ENCODE measurements around the gene ACER2. TPM values are rescaled to one million over a fixed set of nuclear protein-coding genes. Genes with fewer than 3 reads are reported as not detected.

Gene ACER2
- total RNA-seq, 4 donors from 2014 or later, result 2.8 to 13.5 (median 6.9) TPM

GRCh38 chr9:19466280-19466639, 57.5 kb downstream of the ACER2 start:
- Histone ChIP-seq H3K27ac (no peak overlapping the region), H3K9me3 (no peaks in the 10 kb centered on the region), H3K36me3 (no peaks in the 10 kb centered on the region), H3K4me3 (no peak overlapping the region), H3K4me1 (peaks cover 0 to 5% of the 10 kb centered on the region in 2 donors), H3K27me3 (no peaks in the 10 kb centered on the region)
- no peak for DNase-seq
- intact Hi-C loops (cut with DNase I; ENCODE audit: low total_unique reads), result no loop called here
- TF ChIP-seq POLR2A (IDR thresholded peaks at IDR 0.05), result no peak
- no peak for TF ChIP-seq CTCF (IDR thresholded peaks at IDR 0.05)

DNA sequence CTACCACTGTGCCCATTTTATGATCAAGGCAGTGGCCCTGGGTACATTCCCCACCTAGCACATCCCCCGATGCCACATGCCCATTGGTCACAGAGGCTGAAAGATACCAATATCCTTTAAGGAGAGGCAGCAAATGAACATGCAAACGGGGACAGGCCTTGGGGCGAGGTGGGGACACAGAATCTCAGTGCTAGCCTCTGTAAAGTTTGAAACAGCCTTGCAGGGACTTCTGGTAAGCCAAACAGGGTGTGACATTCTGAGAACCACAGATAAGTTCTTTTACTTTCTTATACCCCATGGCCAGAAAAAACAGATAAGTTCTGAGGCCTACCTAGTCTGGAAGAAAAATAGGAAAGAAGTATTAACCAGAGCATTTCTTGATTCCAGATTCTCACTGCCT, 60.5 kb downstream of the ACER2 start:
- Histone ChIP-seq H3K4me1 (peaks cover 0 to 5% of the 10 kb centered on the region in 2 donors), H3K27ac (no peak overlapping the region), H3K27me3 (no peaks in the 10 kb centered on the region), H3K36me3 (no peaks in the 10 kb centered on the region), H3K4me3 (no peak overlapping the region), H3K9me3 (no peaks in the 10 kb centered on the region)
- DNase-seq, result no peak
- intact Hi-C loops (cut with DNase I; ENCODE audit: low total_unique reads), result no loop called here
- TF ChIP-seq CTCF (IDR thresholded peaks at IDR 0.05) (no peak), POLR2A (IDR thresholded peaks at IDR 0.05) (no peak)

GRCh38 chr9:19470567-19470966, 61.8 kb downstream of the ACER2 start:
- Histone ChIP-seq H3K9me3 (no peaks in the 10 kb centered on the region), H3K27me3 (no peaks in the 10 kb centered on the region), H3K4me3 (no peak overlapping the region), H3K27ac (peak overlapping the region in 1 of 2 donors; percentile 28), H3K4me1 (no peaks in the 10 kb centered on the region), H3K36me3 (no peaks in the 10 kb centered on the region)
- TF ChIP-seq POLR2A (IDR thresholded peaks at IDR 0.05), result no peak
- no peak for TF ChIP-seq CTCF (IDR thresholded peaks at IDR 0.05)
- intact Hi-C loops (cut with DNase I; ENCODE audit: low total_unique reads), result no loop called here
- no peak for DNase-seq

GRCh38 chr9:19470981-19471650, 62.3 kb downstream of the ACER2 start:
- DNase-seq, result no peak
- TF ChIP-seq CTCF (IDR thresholded peaks at IDR 0.05) (no peak), POLR2A (IDR thresholded peaks at IDR 0.05) (no peak)
- H3K4me1 ChIP-seq, result no peaks in the 10 kb centered on the region
- H3K27me3 ChIP-seq, result no peaks in the 10 kb centered on the region
- no peaks in the 10 kb centered on the region for H3K9me3 ChIP-seq
- intact Hi-C loops (cut with DNase I; ENCODE audit: low total_unique reads), result no loop called here
- H3K4me3 ChIP-seq, result no peak overlapping the region
- H3K27ac ChIP-seq, result peak overlapping the region in 1 of 2 donors; percentile 28
- no peaks in the 10 kb centered on the region for H3K36me3 ChIP-seq

- intact Hi-C loops (cut with DNase I; ENCODE audit: low total_unique reads), result no loop called here
Measured at GRCh38 chr9:19471737-19472648, 63.2 kb downstream of the ACER2 start.

More at GRCh38 chr9:19471737-19472648, 63.2 kb downstream of the ACER2 start:
- DNase-seq, result peak; percentile 40 to 71
- Histone ChIP-seq H3K4me3 (no peak overlapping the region), H3K4me1 (no peaks in the 10 kb centered on the region), H3K9me3 (no peaks in the 10 kb centered on the region), H3K27ac (peak overlapping the region in 1 of 2 donors; percentile 16), H3K27me3 (no peaks in the 10 kb centered on the region), H3K36me3 (no peaks in the 10 kb centered on the region)
- no peak for TF ChIP-seq POLR2A (IDR thresholded peaks at IDR 0.05)
- TF ChIP-seq CTCF (IDR thresholded peaks at IDR 0.05), result peak; percentile 54 to 81 (median 64)
